Measurements from ENCODE around the gene PTH1R.

PTH1R gene

GRCh38 chr3:46860017-46860809 is 17.3 kb upstream of the PTH1R start:
- DNase-seq (ENCODE audit: insufficient read length), result no peak
- no peak for TF ChIP-seq POLR2AphosphoS5 (IDR thresholded peaks at IDR 0.05; ENCODE audit: low read depth, low read length)
- no peak for TF ChIP-seq POLR2A (IDR thresholded peaks at IDR 0.05; ENCODE audit: low read depth, low read length)
- no peak for TF ChIP-seq TAF1 (IDR thresholded peaks at IDR 0.05; ENCODE audit: borderline replicate concordance, low read depth, low read length)
- no peak for FAIRE-seq

GRCh38 chr3:46860810-46861604 is 16.5 kb upstream of the PTH1R start:
- DNase-seq (ENCODE audit: insufficient read length) (no peak), FAIRE-seq (no peak)
- TF ChIP-seq TAF1 (IDR thresholded peaks at IDR 0.05; ENCODE audit: borderline replicate concordance, low read depth, low read length), result no peak
- TF ChIP-seq POLR2A (IDR thresholded peaks at IDR 0.05; ENCODE audit: low read depth, low read length), result no peak
- no peak for TF ChIP-seq POLR2AphosphoS5 (IDR thresholded peaks at IDR 0.05; ENCODE audit: low read depth, low read length)

GRCh38 chr3:46861605-46862368 is 15.7 kb upstream of the PTH1R start:
- DNase-seq (ENCODE audit: insufficient read length), result no peak
- no peak for FAIRE-seq
- no peak for TF ChIP-seq POLR2A (IDR thresholded peaks at IDR 0.05; ENCODE audit: low read depth, low read length)
- TF ChIP-seq POLR2AphosphoS5 (IDR thresholded peaks at IDR 0.05; ENCODE audit: low read depth, low read length), result no peak
- TF ChIP-seq TAF1 (IDR thresholded peaks at IDR 0.05; ENCODE audit: borderline replicate concordance, low read depth, low read length), result no peak

- DNase-seq (ENCODE audit: insufficient read length), result no peak
- no peak for FAIRE-seq
- no peak for TF ChIP-seq POLR2A (IDR thresholded peaks at IDR 0.05; ENCODE audit: low read depth, low read length)
- no peak for TF ChIP-seq POLR2AphosphoS5 (IDR thresholded peaks at IDR 0.05; ENCODE audit: low read depth, low read length)
- no peak for TF ChIP-seq TAF1 (IDR thresholded peaks at IDR 0.05; ENCODE audit: borderline replicate concordance, low read depth, low read length)
Observed at GRCh38 chr3:46862369-46863025, 15.0 kb upstream of the PTH1R start.

- TF ChIP-seq POLR2A (IDR thresholded peaks at IDR 0.05; ENCODE audit: low read depth, low read length), result no peak
- no peak for TF ChIP-seq TAF1 (IDR thresholded peaks at IDR 0.05; ENCODE audit: borderline replicate concordance, low read depth, low read length)
- no peak for TF ChIP-seq POLR2AphosphoS5 (IDR thresholded peaks at IDR 0.05; ENCODE audit: low read depth, low read length)
- FAIRE-seq, result no peak
- no peak for DNase-seq (ENCODE audit: insufficient read length)
Observed at GRCh38 chr3:46863261-46863782, 14.2 kb upstream of the PTH1R start, which contains the start of gene MYL3. MYL3 (minus strand) TSS chr3:46863444; CDS start chr3:46863390, 54 bp downstream.

- no peak for TF ChIP-seq POLR2A (IDR thresholded peaks at IDR 0.05; ENCODE audit: low read depth, low read length)
- TF ChIP-seq POLR2AphosphoS5 (IDR thresholded peaks at IDR 0.05; ENCODE audit: low read depth, low read length), result no peak
- TF ChIP-seq TAF1 (IDR thresholded peaks at IDR 0.05; ENCODE audit: borderline replicate concordance, low read depth, low read length), result no peak
- DNase-seq (ENCODE audit: insufficient read length) (no peak), FAIRE-seq (no peak)
Observed at GRCh38 chr3:46864061-46864881, 13.2 kb upstream of the PTH1R start.

- TF ChIP-seq TAF1 (IDR thresholded peaks at IDR 0.05; ENCODE audit: borderline replicate concordance, low read depth, low read length) (no peak), POLR2A (IDR thresholded peaks at IDR 0.05; ENCODE audit: low read depth, low read length) (no peak), POLR2AphosphoS5 (IDR thresholded peaks at IDR 0.05; ENCODE audit: low read depth, low read length) (no peak)
- no peak for DNase-seq (ENCODE audit: insufficient read length)
- no peak for FAIRE-seq
Observed at GRCh38 chr3:46865031-46865507, 12.5 kb upstream of the PTH1R start.

GRCh38 chr3:46865546-46865945 is 12.0 kb upstream of the PTH1R start:
- DNase-seq (ENCODE audit: insufficient read length), result no peak
- TF ChIP-seq TAF1 (IDR thresholded peaks at IDR 0.05; ENCODE audit: borderline replicate concordance, low read depth, low read length) (no peak), POLR2A (IDR thresholded peaks at IDR 0.05; ENCODE audit: low read depth, low read length) (no peak), POLR2AphosphoS5 (IDR thresholded peaks at IDR 0.05; ENCODE audit: low read depth, low read length) (no peak)
- FAIRE-seq, result no peak

- FAIRE-seq (no peak), DNase-seq (ENCODE audit: insufficient read length) (no peak)
- TF ChIP-seq POLR2AphosphoS5 (IDR thresholded peaks at IDR 0.05; ENCODE audit: low read depth, low read length), result no peak
- no peak for TF ChIP-seq TAF1 (IDR thresholded peaks at IDR 0.05; ENCODE audit: borderline replicate concordance, low read depth, low read length)
- TF ChIP-seq POLR2A (IDR thresholded peaks at IDR 0.05; ENCODE audit: low read depth, low read length), result no peak
Observed at GRCh38 chr3:46866032-46866595, 11.4 kb upstream of the PTH1R start.

All from GM12892 (cell line).